ACHN (cell line): ENCODE data around the gene SIK3.

Source experiments
- DNase-seq: peaks from one replicate; pipeline ENCODE4 v3.0.0-alpha.2; 2015
- in situ Hi-C: cut with HindIII; loops from 2 replicates; pipeline ENCODE4 v1.10.0; 2017; ENCODE audit warnings: low sequenced_read_pairs, low pct_ligation_motif_present, low pct_unique_long_range_greater_than_20kb

The SIK3 gene

GRCh38 chr11:116831790-116832349, 266.4 kb downstream of the SIK3 start:
- DNase-seq, result no peak
- in situ Hi-C loops, result no loop called here

- in situ Hi-C loops, result no loop called here
- no peak for DNase-seq
Observed at GRCh38 chr11:116830184-116830912, 267.9 kb downstream of the SIK3 start.

- in situ Hi-C loops, result no loop called here
- DNase-seq, result no peak
Observed at GRCh38 chr11:116829525-116830183, 268.6 kb downstream of the SIK3 start, which contains the start of gene APOC3. Gene APOC3 (plus strand): TSS chr11:116829907. CDS start chr11:116830583, 676 bp downstream.

- DNase-seq, result no peak
- in situ Hi-C loops, result no loop called here
Observed at GRCh38 chr11:116828632-116829524, 269.4 kb downstream of the SIK3 start.

DNA sequence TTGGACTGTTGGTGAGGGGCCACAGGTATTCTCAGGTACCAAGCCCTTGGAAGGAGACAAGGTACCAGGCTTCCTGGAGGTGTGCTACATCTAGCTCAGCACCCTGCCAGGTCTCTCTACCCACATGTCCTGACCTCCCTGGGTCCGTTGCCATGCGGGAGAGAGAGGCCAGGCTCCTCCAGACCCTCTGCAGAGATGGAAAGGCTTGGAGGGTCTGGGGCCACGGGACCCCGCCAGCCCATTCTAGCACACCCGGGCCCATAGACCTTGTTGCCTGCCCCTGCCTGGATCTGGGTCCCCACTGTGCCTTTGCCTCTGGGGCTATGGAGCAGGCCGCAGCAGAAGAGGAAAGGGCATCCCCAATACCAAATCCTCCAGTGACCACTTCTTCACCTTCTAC, 270.8 kb downstream of the SIK3 start:
- no peak for DNase-seq
- in situ Hi-C loops, result no loop called here

DNA sequence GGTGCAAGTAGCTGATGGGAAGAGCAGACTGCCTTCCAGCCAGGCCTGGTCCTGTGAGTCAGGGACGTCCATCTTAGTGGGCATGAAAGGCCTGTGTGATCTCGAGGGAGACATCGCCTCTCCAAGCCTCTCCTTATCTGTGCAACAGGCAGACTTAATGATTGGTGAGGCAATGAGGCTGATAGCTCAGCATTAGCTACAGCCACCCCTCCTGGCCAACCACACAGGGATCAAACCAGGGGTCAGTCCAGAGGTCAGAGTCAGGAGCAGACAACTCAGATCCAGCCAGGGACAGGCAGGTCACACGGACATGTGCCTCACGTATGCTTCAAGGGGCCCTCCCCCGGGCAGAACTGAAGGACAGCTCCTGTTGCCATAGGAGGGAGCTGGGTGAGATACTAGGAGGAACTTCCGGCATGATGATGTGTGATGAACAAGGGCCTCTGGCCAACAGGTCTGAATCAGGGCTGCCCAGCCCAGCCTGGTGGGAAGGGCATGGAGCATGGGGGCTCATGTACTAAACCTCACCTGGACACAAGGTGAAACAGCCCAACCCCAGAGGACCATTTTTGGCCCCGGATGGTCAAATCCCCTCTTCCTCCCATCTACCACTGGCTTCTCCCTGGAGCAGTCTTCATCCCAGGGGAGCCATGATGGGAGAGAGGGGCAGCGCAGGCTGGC, 271.3 kb downstream of the SIK3 start:
- in situ Hi-C loops, result no loop called here
- DNase-seq, result no peak

DNA sequence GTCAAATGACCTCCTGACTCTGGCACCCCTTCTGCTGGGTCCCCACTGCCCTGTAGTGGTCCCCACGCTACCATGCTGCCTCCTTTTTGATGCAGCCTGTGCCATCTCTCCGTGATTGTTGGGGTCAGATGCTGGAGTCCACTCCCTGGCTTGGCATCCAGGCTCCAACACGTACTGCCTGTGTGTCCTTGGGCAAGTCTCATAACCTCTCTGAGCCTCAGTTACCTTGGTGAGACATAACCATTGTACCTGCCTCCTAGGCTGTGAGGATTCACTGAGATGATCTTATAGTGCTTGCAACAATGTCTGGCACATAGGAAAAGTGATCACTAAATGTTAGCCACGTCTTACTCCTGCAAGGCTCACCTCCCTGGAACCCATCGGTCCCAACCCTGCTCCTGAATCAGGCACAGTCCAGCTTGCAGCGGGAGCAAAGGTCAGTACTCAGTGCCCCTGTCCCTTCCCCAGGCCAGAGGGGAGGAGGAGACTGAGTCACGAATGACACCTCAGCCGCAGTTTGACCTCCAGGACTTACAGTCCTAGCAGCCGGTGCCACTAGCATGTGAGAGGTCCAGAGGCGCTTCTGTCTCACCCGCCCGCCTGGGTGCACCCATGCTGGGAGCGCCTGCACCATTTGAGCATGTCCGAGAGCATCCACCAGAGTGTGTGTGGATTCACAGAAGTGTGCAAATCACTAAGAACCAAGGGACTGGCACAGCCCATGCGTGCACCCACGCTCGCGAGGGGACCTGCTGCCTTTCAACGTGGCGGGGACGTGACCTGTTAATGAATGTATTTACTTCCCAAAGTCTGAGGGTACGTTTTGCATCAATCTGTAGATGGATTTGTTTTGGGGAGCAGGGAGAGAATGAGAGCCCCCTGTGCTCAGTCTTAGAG, 272.1 kb downstream of the SIK3 start:
- no peak for DNase-seq
- in situ Hi-C loops, result no loop called here

- DNase-seq, result no peak
- in situ Hi-C loops, result no loop called here
Observed at GRCh38 chr11:116825434-116825833, 272.8 kb downstream of the SIK3 start.

DNA sequence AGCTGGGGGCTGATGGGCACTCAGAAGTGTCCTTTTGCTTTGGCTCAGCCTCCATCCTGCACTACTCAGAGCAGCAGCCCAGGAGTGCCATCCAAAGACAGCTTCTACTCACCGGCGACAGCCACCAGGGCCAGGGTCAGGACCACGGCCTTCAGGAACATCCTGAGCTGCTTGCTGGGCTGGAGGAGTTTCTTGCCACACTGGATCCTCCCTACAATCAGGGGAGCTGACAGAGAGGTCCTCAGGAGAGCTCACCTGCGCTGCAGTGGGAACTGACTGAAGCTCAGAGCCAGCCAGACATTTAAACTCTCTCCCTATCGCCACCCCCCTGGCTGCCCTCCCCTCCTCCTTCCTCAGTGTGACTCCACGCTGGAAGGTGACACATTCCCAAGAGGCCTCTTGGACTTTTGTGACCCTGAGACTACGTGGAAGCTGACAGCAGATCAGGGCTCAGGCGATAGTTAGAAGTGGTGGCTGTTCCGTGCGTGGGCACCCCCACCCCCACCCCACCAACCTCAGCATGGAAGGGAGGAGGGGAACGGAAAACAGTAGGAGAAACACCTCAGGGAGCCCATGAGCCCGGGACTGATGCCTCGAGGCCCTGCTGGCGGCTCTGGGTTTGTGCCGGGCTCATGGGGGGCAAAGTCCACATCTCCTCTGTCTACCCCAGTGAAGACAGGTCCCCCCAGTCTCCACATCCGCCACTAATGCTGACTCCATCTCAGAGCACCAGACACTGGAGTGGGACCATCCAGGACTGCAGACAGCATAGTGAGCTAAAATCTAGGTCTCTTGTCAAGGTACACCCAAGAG, 275.0 kb downstream of the SIK3 start, which contains the start of gene APOA4:
Gene APOA4 (minus strand): TSS at position 274 of the 813 bp plus-strand sequence. CDS start 113 bp downstream, at position 161.
- DNase-seq, result no peak
- in situ Hi-C loops, result no loop called here

DNA sequence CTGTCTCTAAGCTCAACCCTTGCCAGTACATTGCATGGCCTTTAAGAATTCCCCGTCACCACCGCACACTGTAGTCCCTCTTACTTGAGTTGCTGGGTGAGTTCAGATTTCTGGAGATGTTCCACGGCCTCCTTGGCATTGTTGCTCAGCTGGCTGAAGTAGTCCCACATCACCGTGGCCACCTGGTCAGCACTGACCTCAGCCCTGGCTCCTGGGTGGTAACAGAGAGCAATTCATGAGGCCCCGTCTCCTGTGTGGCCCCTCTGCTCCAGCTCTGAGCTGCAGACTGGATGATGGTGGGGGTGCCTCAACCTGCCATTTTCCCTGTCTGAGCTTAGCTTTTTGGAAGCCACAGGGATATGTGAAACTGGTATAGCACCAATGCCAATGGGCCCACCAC, 275.7 kb downstream of the SIK3 start:
- no peak for DNase-seq
- in situ Hi-C loops, result no loop called here

DNA sequence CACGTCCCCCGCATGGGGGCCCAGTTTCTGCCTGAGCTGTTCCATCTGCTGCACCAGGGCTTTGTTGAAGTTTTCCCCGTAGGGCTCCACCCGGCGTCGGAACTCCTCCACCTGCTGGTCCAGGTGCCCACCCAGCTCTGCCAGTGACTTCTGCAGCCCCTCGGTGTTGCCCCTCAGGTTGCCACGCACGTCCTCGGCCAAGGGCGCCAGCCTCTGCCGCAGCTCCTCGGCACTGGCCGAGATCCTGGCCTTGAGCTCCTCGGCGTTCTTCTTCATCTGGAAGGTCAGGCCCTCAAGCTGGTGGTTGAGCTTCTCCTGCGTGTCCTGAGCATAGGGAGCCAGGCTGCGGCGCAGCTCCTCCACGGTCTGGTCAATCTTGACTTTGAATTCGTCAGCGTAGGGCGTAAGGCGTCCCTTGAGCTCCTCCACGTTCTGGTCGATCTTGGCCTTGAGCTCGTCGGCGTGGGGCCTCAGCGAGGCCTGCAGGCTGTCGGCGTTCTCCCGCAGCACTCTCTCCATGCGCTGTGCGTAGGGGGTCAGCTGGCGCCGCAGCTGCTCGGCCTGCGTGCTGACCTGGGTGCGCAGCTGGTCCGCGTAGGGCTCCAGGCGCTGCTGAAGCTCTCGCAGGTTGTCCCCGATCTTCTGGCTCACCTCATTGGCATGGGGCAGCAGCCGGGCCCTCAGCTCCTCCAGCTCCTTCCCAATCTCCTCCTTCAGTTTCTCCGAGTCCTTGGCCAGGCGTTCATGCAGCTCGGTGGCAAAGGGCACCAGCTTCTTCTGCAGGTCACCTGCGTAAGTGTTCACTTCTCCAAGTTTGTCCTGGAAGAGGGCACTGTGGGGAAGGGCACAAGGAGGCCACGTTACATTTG, 276.9 kb downstream of the SIK3 start:
- DNase-seq, result no peak

GRCh38 chr11:116819049-116819448, 279.2 kb downstream of the SIK3 start:
- in situ Hi-C loops, result no loop called here
- no peak for DNase-seq

More for the DNA sequence above, 276.9 kb downstream of the SIK3 start:
- in situ Hi-C loops, result no loop called here

DNA sequence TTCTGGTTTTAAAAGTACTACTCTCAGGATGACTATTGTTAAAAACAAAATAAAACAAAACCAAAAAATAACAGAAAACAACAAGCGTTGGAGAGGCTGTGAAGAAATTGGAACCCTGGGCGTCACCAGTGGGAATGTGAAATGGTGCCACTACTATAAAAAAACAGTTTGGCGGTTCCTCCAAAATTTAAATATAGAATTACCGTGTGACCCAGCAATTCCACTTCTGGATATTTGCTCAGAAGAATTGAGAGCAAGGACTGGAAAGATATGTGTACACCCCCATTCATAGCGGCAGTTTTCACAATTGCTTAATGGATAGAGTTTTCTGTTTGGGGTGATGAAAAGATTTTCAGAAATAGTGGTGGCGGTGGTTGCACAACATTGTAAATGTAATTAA, 283.7 kb downstream of the SIK3 start:
- no peak for DNase-seq
- in situ Hi-C loops, result no loop called here

GRCh38 chr11:116813781-116814471, 284.3 kb downstream of the SIK3 start:
- in situ Hi-C loops, result no loop called here
- DNase-seq, result no peak

- no peak for DNase-seq
- in situ Hi-C loops, result no loop called here
Observed at GRCh38 chr11:116813170-116813569, 285.1 kb downstream of the SIK3 start.
